Muscle of arm (tissue), 14 donors: ENCODE results near the gene SEMG2. TPM values are rescaled to one million over a fixed set of nuclear protein-coding genes. Genes with fewer than 3 reads are reported as not detected.

Experiments used
- DNase-seq: peaks from one replicate; pipeline ENCODE4 v3.0.0-alpha.2; 2013
- long read RNA-seq, 11 donors: transcript quantifications; one replicate each; lab custom pipeline, GENCODE V29; 2026
- polyA plus RNA-seq, 12 donors: library from polyadenylated mRNA; unstranded; fragments of 120-200 nt; gene quantifications; one replicate each; pipeline ENCODE4 v1.2.1, GENCODE V29; 2013; ENCODE audit not compliant: insufficient read length in 12 of 12

The SEMG2 gene
- not detected for polyA plus RNA-seq
- long read RNA-seq, donor 1: 0 reads
- long read RNA-seq, donor 2: 0 reads
- long read RNA-seq, donor 3: 0 reads
- long read RNA-seq, donor 4: 0 reads
- long read RNA-seq, donor 5: 0 reads
- long read RNA-seq, donor 6: 0 reads
- long read RNA-seq, donor 7: 0 reads
- long read RNA-seq, donor 8: 0 reads
- long read RNA-seq, donor 9: 0 reads
- long read RNA-seq, donor 10: 0 reads
- long read RNA-seq, donor 11: 0 reads

- no peak for DNase-seq
Measured at GRCh38 chr20:45221076-45221475, at the start of gene SEMG2. TSS of gene SEMG2 (plus strand) at chr20:45221373. CDS start at chr20:45221390, 17 bp downstream.

- DNase-seq: no peak
Measured at GRCh38 chr20:45173522-45173921, 47.7 kb upstream of the SEMG2 start.

GRCh38 chr20:45174434-45175364, 46.5 kb upstream of the SEMG2 start, which contains the start of gene PI3:
TSS of gene PI3 (plus strand) at chr20:45174902. CDS start at chr20:45174923, 21 bp downstream.
- DNase-seq: no peak

GRCh38 chr20:45176526-45177267, 44.5 kb upstream of the SEMG2 start:
- DNase-seq: no peak

GRCh38 chr20:45179166-45179565, 42.0 kb upstream of the SEMG2 start:
- no peak for DNase-seq

- no peak for DNase-seq
Measured at GRCh38 chr20:45181639-45182038, 39.5 kb upstream of the SEMG2 start.

- no peak for DNase-seq
Measured at GRCh38 chr20:45183084-45183483, 38.1 kb upstream of the SEMG2 start.

- no peak for DNase-seq
Measured at GRCh38 chr20:45187693-45188092, 33.5 kb upstream of the SEMG2 start.

- DNase-seq: no peak
Measured at GRCh38 chr20:45189067-45189609, 32.0 kb upstream of the SEMG2 start.

GRCh38 chr20:45189861-45190260, 31.3 kb upstream of the SEMG2 start:
- DNase-seq: no peak

GRCh38 chr20:45191926-45192325, 29.2 kb upstream of the SEMG2 start:
- DNase-seq: no peak

GRCh38 chr20:45193331-45193730, 27.8 kb upstream of the SEMG2 start:
- DNase-seq: no peak

GRCh38 chr20:45206725-45207124, 14.4 kb upstream of the SEMG2 start, which contains the start of gene SEMG1:
TSS of gene SEMG1 (plus strand) at chr20:45207033. CDS start at chr20:45207054, 21 bp downstream.
- DNase-seq: no peak

- DNase-seq: no peak
Measured at GRCh38 chr20:45209924-45210323, 11.2 kb upstream of the SEMG2 start.

GRCh38 chr20:45211569-45212474, 9.4 kb upstream of the SEMG2 start:
- no peak for DNase-seq

- DNase-seq: no peak
Measured at GRCh38 chr20:45212836-45213235, 8.3 kb upstream of the SEMG2 start.

GRCh38 chr20:45218124-45218523, 3.0 kb upstream of the SEMG2 start:
- DNase-seq: no peak

- DNase-seq: no peak
Measured at GRCh38 chr20:45218636-45219035, 2.5 kb upstream of the SEMG2 start.

- DNase-seq: no peak
Measured at GRCh38 chr20:45223136-45223535, 2.0 kb downstream of the SEMG2 start.

GRCh38 chr20:45226287-45226686, 5.1 kb downstream of the SEMG2 start:
- no peak for DNase-seq
